ENCODE data around the gene FAM13A.

FAM13A gene

GRCh38 chr4:88761861-88762523, 295.0 kb downstream of the FAM13A start:
- no peak for DNase-seq

DNA sequence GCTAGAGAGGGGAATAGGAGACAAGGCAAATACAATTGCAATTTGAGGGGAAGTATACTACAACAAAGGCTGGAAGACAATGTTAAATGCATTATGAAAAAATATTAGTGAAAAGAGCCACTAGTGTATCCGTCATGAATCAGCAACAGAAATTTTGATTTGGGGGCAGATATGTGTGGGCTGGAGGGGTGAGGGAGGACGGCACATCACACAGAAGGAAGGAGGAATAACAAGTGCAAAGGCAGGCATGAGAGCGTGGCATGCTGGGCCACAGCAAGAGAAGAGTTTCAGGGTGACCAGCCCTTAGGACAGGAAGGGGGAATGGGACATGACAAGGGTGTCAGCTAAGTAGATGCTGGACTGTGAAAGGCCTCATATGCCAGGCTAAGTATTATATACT, 295.6 kb downstream of the FAM13A start:
- no peak for DNase-seq

- no peak for DNase-seq
Observed at GRCh38 chr4:88759895-88760290, 297.1 kb downstream of the FAM13A start.

GRCh38 chr4:88759039-88759894, 297.7 kb downstream of the FAM13A start:
- no peak for DNase-seq

- DNase-seq: no peak
Observed at GRCh38 chr4:88758264-88758663, 298.7 kb downstream of the FAM13A start.

DNA sequence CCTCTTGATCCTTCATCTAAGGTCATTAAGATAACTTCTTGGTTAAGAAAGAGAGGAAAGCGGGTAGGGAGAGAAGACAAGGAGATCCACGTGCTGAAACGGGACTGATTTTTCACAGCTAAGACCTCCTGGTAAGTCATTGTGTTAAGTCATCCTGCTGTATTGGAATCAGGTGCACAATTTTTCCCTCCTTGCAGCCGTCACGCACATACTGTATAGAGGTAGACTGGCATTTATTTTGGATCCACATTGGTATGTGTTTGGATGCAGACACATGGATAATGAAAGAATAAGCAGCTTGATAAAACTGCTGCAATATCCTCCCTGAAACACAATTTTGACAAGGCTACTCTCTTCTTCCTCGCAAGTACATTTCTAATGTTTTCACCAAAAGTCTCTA, 299.2 kb downstream of the FAM13A start:
- DNase-seq: no peak

DNA sequence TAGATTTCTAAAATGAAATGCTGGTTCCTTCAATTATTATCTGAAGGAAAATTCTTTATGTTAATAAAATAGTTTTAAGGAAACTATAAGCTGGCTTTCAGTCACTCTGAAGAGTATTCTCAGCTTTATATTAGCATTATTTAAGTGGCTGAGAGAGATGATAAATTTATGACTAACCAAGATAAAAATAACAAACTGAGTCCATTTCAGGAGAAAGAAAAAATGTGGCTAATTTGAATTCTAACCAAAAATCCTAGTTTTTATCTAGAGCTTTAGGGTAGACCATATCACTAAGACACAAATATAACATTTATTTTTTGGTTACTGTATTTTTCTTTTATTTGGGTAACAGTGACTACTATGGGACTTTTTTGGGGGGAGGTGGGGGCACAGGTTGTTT, 299.9 kb downstream of the FAM13A start:
- no peak for DNase-seq

- no peak for DNase-seq
Observed at GRCh38 chr4:88756149-88756548, 300.8 kb downstream of the FAM13A start.

- DNase-seq: no peak
Observed at GRCh38 chr4:88755454-88755853, 301.5 kb downstream of the FAM13A start.

- DNase-seq: no peak
Observed at GRCh38 chr4:88754796-88755195, 302.2 kb downstream of the FAM13A start.

- DNase-seq: no peak
Observed at GRCh38 chr4:88753658-88754571, 303.1 kb downstream of the FAM13A start.

GRCh38 chr4:88752754-88753153, 304.2 kb downstream of the FAM13A start:
- DNase-seq: no peak

DNA sequence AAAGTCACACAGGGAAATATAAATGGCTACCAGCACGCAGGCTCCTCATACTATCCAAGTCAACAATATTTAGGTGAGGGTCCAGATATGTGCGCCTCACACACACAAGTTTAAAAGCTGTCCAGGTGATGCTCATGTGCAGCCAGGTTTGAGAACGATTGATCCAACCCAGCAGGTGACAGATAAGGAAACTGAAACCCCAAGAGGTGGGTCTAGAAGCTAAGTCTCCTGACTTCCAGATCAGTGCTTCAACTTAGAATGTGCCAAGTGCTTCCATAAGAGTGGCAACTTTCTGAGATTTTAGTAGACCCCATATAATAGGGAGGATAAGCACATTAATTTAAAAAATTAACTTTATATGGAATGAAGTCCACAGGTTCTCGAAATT, 304.9 kb downstream of the FAM13A start:
- no peak for DNase-seq

GRCh38 chr4:88751258-88752075, 305.5 kb downstream of the FAM13A start:
- DNase-seq: no peak

GRCh38 chr4:88750369-88750768, 306.6 kb downstream of the FAM13A start:
- DNase-seq: no peak

DNA sequence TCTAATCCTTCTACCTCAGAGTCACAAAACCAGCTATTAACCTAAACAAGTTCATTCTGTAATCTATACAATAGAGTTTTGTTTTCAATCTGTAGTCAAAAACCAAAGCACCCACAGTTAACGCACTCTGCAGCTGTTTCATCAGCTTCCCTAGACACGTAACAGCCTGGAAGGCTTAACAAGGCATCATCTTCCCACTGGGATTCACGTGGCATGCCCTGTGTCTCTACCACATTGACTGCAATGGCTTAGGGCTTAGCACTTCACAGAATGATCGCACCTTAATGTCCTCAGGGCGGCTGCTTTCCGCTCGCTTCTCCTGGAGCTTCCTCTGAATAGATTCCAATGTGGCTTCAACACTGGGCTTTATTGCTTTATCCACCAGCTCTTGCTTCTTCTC, 309.6 kb downstream of the FAM13A start:
- DNase-seq: no peak

DNA sequence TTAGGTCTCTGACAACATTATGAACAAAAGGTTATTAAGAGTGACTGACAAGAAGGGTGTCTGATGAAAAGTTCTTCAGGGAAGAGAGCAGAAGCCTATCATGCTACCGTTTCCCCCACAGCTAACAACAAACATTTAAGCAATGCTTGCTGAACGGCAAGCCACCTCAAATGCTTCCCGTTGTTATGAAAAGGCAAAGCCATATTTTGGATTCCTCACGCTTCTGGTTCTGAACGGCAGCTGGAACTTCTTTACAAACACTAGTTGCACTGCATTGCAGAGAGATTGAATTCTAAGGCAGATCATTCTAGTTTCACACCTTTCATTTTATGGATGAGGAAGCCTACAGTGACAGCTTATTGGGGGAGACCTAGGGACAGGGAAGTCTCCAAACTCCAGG, 310.8 kb downstream of the FAM13A start:
- no peak for DNase-seq

GRCh38 chr4:88745581-88746163, 311.3 kb downstream of the FAM13A start:
- DNase-seq: no peak

GRCh38 chr4:88745175-88745574, 311.8 kb downstream of the FAM13A start:
- DNase-seq: no peak

- no peak for DNase-seq
Observed at GRCh38 chr4:88744609-88745008, 312.4 kb downstream of the FAM13A start.

DNA sequence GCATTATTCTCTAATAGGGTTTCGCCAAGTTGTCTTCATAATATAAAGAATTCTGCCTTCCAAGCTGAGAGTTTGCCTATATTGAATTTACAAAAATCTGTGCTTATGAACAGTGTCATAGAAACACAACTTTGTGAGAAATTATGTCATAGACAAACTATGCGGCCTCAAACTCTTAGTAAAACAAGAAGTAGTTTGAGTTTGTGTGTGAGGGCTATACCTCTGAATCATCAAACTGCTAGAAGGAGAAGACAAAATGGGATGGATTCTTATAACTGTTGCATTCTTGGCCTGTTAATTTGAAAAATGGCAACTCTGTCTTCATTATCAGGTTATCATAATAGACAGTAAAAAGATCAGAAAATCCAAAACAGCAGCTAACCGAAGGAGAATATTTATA, 313.3 kb downstream of the FAM13A start:
- no peak for DNase-seq

GRCh38 chr4:88742561-88742960, 314.4 kb downstream of the FAM13A start:
- DNase-seq: no peak
